T47D (cell line): Measurements from ENCODE around the gene PLEKHA6.

ENCODE experiments used
- DNase-seq, 2 experiments: peaks; one replicate each; pipeline versions ENCODE4 v3.0.0 to v3.0.0-alpha.2; 2011 to 2012; ENCODE audit warnings: low read depth in 1 of 2, low spot score in 1 of 2
- JUND ChIP-seq: IDR thresholded peaks from 2 replicates; pipeline ENCODE4 v1.6.1; 2012; ENCODE audit warnings: low read depth
- in situ Hi-C: cut with HindIII; loops from 2 replicates; pipeline ENCODE4 v1.10.0; 2016; ENCODE audit warnings: low sequenced_read_pairs, low pct_unique_long_range_greater_than_20kb

PLEKHA6 gene

GRCh38 chr1:204277563-204278219, 82.0 kb downstream of the PLEKHA6 start:
- TF ChIP-seq JUND, result no peak
- in situ Hi-C loops, result no loop called here
- DNase-seq, result no peak

GRCh38 chr1:204275695-204276370, 83.9 kb downstream of the PLEKHA6 start:
- no peak for TF ChIP-seq JUND
- in situ Hi-C loops, result no loop called here
- no peak for DNase-seq

- TF ChIP-seq JUND, result no peak
- DNase-seq, result no peak
- in situ Hi-C loops, result no loop called here
Observed at GRCh38 chr1:204274446-204274845, 85.3 kb downstream of the PLEKHA6 start.

- DNase-seq, result no peak
- TF ChIP-seq JUND, result no peak
- in situ Hi-C loops, result no loop called here
Observed at GRCh38 chr1:204272505-204272904, 87.2 kb downstream of the PLEKHA6 start.

GRCh38 chr1:204271970-204272369, 87.8 kb downstream of the PLEKHA6 start:
- DNase-seq, result no peak
- in situ Hi-C loops, result no loop called here
- no peak for TF ChIP-seq JUND

GRCh38 chr1:204268101-204268500, 91.6 kb downstream of the PLEKHA6 start:
- no peak for TF ChIP-seq JUND
- DNase-seq, result no peak
- in situ Hi-C loops, result no loop called here

GRCh38 chr1:204267191-204267601, 92.5 kb downstream of the PLEKHA6 start:
- DNase-seq, result no peak
- no peak for TF ChIP-seq JUND
- in situ Hi-C loops, result no loop called here

- in situ Hi-C loops, result no loop called here
- DNase-seq, result no peak
- TF ChIP-seq JUND, result no peak
Observed at GRCh38 chr1:204266504-204267034, 93.2 kb downstream of the PLEKHA6 start.

- in situ Hi-C loops, result no loop called here
- no peak for DNase-seq
- TF ChIP-seq JUND, result no peak
Observed at GRCh38 chr1:204265665-204266064, 94.1 kb downstream of the PLEKHA6 start.

GRCh38 chr1:204264805-204265204, 94.9 kb downstream of the PLEKHA6 start:
- in situ Hi-C loops, result no loop called here
- no peak for DNase-seq
- TF ChIP-seq JUND, result no peak

GRCh38 chr1:204263254-204263910, 96.3 kb downstream of the PLEKHA6 start:
- TF ChIP-seq JUND, result no peak
- in situ Hi-C loops, result no loop called here
- DNase-seq, result no peak

- DNase-seq, result no peak
- in situ Hi-C loops, result no loop called here
- no peak for TF ChIP-seq JUND
Observed at GRCh38 chr1:204262506-204263253, 97.0 kb downstream of the PLEKHA6 start.
